Measurements from ENCODE around the gene GGT1.
"Not testable (repeated sequence)": the region's sequence is repeated elsewhere in the genome, so short reads cannot be mapped to it uniquely, and the experiment has no call there.

Gene GGT1

DNA sequence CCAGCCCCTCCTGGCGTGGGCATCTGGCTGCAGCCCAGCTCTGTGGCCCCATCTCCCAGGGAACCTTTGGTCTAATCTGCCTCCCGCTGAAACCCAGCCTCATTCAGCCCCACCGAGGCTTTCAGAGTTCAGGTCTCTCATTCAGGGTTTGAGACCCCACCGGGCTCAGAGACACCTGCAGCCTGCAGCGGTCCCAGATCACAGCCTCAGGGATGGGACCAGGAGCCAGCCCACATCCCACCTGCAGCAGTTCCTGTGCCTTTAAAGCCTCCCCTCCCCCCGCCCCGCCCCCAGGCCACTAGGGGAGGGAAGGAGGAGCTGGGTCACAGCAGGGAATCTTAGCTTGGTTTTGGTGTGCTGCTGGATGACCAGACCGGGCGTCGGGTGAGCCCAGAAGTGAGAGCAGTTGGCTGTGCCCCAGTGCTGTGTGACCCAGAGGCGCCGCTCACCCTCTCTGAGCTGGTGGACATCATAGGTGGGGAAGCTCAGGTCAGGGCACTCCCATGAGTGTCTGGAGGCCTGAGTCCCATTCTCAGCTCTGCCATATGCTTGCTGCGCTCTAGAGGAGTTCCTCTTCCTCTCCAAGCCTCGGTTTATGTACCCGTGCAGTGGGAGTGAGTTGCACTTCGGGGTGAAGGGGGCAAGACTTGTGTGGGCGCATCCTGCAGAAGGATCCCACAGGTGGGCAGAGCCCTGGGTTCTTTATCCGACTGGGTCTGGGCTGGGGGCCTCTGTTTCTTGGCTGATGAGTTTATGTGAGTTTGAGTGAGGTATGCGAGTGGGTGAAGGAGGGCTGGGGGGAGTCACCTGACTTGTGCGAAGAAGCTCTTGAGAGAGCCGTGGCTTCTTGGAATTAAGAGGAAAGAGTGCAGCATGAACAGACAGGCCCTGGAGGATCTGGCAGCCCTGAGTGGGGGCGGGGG lies at the start of gene GGT1:
Gene GGT1, plus strand, starts transcription at position 347 of the 923 bp plus-strand sequence. CDS start 7,889 bp downstream, outside the sequence.
- DNase-seq: not testable (repeated sequence)

DNA sequence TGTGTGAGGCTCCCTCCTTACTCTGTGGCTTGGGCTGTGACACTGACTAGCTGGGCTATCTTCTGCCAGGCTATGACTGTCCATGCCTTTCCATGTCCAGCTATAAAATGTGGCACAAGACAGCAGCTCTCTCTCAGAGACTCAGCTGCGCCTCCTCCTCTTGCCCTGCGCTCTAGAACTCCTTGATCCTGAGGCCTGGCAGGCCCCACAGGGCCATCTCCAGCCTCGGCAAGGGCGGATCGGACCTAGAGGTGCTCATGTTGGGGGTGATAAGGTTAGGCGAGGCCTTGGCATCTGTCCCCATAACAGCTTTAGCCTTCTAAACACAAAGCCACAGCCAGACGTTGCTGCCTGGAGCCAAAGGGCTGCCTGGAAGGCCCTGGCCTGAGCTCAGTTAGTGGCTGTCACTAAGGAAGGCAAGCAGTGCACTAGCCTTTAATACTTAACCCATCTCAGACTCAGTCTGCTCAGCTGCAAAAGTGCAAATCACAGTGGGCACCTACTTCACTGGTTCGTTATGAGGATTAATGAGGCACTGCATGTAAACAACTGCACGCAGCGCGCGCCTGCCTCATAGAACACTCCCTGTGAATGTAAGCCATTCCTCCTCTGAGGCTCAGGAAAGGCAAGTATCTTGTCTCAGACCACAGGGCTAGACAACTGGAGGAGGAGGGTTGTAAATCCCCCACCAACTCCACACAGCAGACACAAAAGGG lies 49.2 kb upstream of the GGT1 start:
- DNase-seq: no peak

DNA sequence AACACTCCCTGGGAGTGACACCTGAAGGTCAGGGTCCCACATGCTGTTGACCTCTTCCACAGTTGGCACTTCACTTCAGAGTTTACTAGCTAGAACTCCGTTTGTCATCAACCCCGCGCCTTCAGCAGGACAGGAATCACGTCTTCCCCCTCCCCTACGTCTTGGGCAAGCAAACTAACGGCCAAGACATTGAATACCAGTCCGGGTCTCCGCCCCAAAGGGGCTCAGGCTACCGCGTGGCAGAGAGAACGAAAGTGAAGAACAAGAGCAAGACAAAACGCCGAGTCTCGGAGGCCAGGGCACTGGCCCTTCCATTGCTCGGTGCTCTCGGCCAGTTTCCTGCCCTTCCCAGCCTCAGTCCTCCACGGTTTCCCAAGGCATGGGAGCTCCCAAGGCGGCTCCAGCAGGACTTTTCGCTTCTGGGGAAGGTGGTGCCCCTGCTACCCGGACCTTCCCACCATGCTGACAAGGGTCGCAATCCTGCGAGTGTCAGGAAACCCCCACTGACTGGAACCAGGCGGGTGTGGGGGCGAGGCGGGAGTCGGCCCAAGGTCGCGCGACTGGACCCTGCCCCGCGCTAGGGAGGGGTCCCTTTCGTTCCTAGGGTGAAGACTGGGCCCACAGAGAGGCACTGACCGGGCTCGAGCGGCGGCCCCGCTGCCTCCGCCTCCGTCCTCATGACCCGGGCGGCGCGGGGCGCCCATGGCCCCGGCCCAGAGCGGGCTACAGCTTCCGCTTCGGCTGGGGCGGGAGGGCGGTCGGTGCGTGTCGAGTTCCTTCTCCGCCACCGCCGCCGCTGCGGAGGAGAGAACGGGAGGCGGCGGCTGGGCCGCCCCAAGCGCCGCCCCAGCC lies 48.5 kb upstream of the GGT1 start, which contains the start of gene GUCD1:
Gene GUCD1, minus strand, starts transcription at position 826 of the 852 bp plus-strand sequence. Its CDS starts 147 bp downstream, at position 679.
- no peak for DNase-seq

DNA sequence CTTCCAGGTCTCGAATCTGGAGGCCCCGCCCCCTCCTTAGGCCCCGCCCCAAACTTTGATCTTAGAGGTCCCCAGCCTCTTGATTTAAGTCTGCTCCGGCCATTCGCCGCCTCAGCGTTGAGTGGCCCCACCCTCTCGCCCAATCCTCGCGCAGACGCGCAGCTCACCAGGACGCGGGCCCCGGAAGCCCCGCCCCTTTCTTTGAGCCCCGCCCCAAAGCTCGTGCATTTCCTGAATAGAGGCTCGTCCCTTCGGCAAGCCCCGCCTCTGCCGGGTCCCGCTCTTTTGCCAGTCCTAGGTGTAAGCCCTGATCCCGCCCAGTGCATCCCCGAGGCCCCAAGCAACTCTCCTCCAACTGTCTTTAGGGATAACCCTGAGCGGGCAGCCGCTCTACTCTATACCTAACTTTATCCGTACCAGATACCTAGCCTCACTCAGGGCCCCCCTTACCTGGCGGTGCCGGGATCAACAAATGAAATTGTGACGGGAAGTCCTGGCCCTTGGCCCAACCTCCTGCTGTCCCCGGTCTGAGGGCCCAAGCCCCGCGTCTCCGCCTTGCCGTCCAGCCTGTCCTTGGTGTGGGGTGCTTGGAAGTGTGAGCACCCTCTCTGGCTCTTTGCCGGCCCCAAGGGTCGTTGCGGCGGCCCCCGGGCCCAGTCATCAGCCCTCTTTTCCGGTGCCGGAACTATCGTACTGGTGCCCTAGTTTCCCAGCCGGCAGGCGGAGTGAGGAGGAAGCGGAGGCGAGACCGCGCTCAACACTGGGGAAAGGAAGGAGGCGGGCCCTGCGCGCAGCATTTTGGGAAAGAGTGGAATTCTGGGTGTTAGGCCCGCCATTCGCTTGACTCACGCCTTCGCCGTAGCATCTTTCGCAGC lies 47.6 kb upstream of the GGT1 start, which contains the start of gene SNRPD3:
Gene SNRPD3, plus strand, starts transcription at position 835 of the 875 bp plus-strand sequence. CDS start 1,676 bp downstream, outside the sequence.
- DNase-seq: peak; percentile 100

DNA sequence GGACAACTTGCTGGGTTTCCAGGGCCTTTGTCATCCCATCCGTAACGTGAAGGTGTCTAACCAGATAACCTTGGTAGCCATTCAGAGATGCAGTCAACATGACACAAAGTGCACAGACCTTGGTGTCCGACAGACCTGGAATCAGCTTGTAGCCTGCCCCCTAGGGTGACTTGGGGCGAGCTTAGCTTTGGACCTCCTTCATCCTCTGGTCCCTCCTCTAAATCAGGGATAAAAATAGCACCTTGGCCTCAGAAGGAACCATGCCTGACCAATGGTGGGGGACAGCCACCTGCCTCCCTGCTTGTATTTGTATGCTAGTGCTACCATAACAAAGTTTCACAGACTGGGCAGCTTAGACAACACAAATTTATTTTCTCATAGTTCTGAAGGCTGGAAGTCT lies 43.5 kb upstream of the GGT1 start:
- no peak for DNase-seq

DNA sequence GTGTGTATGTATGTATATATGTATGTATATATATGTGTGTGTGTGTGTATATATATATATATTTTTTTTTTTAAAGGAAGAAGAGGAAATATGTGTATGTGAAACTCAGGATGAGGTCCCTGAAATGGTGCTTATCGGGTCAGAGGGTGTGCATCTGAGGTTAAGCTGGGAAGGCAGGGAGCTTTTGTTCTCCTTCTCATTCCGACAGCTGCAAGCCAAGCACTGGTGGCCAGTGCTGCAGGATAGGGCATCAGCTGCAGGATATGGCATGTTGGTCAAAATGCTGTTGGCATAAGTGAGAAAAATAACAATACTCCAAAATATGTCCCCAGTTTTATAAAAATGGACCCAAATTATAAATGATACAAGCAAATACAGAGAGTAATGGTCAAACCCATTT lies 39.7 kb upstream of the GGT1 start:
- DNase-seq: no peak

DNA sequence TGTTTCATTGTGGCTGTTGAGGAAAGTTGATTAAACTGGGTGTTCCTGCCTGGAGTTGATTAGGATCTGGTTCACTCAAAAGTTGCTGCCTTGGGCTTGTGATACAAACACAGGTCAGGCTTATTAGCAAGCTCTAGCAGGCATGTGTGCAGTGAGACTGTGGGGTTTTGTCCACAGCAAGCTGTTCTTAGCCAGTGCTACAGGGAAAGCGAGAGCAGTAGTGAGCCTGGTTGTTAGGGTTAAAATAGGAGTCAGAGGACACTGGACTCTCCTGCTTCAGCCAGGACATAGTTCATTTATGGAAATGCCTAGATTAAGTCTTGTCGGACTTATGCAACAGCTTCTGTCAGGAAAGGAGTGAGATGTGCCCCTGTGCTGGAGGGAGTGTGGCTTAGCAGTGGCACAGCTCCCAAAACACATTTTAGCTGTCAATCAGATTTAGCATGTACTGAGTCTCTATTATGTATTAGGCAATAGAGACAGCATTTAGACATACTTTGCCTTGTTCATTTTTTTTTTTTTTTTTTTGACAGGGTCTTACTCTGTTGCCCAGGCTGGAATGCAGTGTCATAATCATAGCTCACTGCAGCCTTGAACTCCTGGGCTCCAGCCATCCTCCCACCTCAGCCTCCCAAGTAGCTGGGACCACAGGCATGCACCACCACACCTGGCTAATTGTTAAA lies 38.5 kb upstream of the GGT1 start:
- no peak for DNase-seq

DNA sequence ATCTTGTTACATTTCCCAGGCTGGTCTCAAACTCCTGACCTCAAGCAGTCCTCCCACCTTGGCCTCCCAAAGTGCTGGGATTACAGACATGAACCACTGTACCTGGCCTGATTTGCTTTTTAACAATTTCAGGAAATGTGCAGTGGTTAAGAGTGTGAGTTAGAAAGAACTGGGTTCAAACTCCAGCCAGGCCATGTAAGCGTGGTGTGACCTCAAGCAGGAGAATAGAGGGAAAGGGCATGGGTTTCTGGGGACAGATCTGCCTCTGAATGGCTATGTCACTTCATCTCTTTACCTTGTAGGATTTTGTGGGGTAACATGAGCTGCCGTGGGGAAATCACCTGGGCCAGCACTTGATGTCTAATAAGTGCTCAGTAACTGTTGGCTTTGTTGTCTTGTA lies 37.9 kb upstream of the GGT1 start:
- no peak for DNase-seq

DNA sequence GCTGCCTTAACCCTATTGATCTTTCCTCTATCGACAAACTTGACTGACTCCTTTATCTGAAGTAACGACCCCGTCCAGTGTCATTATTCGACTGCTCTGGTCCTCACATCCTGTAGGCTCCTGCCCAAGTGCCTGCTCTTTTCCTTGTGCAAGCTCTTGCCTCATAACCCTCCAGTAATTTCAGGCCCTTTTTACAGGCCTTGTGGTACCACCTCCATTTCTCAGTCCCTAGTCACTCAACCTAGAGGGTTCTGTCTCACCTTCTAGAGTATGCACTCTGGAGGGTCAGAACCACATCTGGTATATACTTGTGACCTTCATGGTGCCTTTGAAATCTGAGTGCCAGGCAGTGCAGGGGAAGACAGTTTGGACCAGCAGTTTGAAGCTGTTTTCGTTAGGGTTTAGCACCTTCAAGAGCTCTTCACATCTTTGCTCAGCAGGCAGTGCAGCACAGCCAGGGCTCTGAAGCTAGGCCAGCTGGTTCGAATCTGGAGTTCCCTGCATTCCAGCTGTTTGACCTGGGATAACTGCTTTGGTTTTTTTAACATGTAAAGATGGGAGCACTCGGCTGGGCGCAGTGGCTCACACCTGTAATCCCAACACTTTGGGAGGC lies 36.0 kb upstream of the GGT1 start:
- DNase-seq: no peak

DNA sequence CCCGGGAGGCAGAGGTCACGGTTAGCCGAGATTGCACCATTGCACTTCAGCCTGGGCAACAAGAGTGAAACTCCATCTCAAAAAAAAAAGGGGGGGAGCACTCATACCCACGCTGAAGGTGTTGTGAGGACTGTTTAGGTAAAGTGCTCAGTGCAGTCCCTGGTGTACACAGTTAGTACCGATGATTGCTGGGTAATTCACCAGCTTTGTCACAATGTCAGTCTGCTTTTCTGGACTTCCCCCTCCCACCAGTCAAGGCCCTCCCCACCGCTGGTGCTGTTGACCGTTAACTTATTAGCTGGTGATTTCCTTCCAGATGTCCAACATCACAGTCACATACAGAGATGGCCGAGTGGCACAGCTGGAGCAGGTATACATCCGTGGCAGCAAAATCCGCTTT lies 35.3 kb upstream of the GGT1 start:
- no peak for DNase-seq

DNA sequence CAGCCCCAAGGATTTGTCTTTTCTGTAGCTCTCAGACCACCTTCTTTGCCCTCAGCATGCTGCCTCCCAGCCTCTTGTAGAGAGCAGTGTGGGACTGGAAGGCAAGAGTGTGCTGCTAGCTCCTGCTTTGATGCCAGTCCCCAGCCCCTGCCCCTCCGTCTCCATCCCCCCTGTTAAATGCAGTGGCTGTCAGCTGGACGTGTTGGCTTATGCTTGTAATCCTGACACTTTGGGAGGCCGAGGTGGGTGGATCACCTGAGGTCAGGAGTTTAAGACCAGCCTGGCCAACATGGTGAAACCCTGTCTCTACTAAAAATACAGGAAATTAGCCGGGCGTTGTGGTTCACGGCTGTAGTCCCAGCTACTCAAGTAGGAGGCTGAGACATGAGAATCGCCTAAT lies 31.7 kb upstream of the GGT1 start:
- DNase-seq: no peak

DNA sequence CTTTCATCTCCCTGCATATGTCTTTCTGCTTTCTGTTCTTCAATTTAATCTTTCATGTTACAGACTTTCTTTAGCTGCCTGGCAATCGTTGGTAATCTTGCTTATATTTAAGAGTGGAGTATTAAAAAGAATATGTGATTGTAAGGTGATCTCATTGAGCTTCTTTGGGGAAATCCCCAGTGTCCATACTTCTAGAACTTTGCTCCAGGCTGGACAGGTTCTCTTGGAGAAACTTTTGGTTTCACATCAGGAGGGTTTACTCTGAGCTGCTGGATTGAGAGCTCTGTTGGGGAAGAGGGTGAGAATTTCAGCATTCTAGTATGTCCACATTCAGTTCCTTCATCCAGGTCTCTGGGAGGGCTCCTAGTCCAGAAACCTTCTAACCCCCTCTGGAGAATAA lies 26.2 kb upstream of the GGT1 start:
- no peak for DNase-seq

DNA sequence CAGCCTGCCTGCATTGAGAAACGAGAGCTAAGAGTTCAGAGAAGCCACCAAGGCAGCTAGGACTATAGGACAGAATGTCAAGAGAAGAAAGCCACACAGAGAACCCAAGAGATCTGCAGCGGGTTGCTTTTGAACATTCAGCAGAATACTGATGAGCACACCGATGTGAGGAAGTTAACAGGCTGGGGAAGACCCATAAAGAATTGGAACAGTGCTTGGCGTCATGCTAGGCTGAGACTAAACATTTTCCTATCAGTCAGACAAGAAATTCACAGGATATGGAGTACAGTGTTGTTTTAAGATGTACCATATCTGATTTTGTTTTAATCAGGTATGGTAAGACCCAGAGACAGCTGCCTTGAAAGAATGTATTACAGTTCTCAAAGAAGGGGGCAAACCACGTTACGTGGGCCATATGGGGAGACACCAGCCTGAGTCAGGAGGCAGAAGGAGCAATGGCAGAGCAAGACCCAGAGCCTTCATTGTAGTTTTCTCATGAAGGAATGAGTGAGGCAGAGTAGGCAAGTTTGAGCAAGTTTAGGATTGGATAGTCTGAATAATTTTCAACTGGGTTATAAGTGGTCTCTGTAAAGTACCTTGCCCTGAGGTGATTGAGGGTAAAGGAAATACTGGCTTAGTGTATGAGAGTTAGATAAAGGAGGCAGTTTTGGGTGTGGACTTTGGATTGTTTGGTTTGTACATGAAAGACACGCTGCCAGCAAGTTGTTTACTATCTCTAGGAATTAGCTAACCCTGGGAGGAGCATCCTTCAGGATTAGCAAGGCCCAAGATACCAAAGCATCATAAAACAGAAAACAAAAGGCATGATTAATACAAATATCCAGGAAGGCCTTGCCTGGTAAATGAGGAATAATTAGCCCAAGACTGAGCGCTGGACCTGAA lies 24.4 kb upstream of the GGT1 start:
- DNase-seq: no peak

DNA sequence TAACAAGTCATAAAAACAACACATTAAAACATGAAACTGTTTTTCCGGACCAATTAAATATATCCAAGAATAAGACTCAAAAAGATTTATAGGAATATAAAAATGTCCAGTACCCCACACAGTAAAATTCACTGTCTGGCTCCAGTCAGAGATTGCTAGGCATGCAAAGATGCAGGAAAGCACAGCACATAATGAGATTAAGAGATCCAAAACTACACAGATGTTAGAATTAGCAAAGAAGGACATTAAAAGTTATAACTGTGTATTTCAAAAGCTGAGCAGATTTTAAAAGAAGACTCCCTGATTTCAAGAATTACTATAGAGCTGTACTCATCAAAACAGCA lies 23.8 kb upstream of the GGT1 start:
- no peak for DNase-seq

DNA sequence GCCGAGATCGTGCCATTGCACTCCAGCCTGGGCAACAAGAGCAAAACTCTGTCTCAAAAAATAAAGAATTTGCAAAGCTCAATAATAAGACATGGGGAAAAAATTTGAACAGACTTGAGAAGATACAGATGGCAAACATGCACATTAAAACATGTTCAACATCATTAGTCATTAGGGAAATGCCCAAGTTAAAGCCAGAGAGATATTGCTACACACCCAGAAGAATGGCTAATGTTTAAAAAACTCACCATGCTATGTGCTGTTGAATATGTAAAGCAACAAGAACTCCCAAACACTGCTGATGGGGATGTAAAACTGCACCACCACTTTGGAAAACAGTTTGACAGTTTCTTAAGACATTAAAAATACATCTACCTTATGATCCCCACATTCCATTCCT lies 22.7 kb upstream of the GGT1 start:
- no peak for DNase-seq

DNA sequence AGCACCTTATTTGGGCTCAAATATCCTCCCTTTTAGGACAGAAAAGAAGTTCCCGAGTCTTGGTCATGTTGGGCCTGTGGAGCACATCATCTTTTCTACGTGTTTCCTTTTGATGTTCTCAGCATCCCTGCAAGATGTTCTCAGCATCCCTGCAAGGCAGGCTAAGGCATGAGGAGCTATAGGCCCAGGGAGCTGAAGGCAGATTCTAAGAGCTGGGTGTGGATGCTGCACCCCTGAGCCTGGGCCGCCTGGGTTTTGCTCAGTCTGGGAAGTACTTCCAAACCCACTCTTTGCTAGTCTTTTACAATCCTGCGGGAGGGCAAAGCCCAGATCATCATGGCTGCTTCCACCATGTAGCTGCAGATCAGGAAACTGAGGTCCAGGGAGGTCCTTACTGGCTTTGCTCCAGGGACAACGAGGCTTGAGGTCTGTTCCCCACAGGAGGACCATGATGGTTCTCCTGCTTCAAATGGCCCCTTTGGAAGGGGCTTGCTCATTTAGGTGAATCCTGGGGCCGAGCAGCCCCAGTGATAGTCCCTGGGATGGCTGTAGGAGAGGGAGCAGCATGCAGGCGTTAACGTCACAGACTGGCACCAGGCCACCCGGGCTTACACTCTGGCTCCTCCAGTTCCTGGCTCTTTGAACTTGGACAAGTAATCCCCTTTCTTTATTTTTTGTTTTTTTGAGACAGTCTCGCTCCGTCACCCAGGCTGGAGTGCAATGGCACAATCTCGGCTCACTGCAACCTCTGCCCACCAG lies 20.8 kb upstream of the GGT1 start:
- DNase-seq: no peak

DNA sequence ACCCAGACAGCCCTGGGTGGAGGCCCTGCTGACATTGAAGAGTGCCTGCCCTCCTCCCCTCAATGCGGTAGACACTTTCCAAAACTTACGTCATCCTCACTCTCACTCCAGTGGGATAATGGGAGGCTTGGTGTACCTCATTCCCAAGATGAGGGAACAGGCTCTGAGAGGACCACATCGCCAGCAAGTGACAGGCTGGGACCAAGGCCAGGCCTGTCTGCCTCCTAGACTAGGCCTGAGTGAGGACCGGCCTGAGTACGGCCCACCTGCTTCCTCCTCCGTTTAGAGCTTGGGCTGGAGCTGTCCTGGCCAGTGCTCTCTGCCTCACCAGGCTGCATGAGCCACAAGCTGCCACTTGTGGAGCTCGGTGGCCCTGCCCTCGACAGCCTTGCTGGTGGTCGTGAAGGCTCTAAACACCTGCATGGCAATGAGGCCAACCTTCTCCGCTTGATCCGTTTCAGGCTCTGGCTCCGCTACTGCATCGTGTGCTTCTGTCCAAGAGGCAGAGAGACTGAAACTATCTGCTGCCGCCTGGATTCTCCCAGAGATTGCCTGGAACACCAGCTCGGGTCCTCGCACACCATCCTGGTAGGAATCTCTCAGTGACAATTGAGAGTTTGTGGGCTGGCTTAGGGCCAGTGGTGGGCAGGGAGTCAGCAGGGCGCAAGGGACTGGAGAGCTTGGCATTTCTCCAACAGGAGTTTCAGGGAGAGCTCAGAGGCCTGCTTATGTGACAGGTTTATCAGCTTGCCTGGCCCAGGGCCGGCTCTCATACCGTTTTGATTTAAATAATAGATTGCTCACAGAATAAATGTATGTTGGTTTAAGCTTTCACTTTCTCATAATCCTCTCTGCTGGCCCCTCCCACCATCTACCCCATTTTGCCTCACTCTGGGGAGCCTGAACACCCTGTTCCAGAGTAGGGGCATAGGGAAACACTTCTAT lies 19.5 kb upstream of the GGT1 start:
- no peak for DNase-seq
